ENCODE results near the gene SLC18A2.

SLC18A2 gene

DNA sequence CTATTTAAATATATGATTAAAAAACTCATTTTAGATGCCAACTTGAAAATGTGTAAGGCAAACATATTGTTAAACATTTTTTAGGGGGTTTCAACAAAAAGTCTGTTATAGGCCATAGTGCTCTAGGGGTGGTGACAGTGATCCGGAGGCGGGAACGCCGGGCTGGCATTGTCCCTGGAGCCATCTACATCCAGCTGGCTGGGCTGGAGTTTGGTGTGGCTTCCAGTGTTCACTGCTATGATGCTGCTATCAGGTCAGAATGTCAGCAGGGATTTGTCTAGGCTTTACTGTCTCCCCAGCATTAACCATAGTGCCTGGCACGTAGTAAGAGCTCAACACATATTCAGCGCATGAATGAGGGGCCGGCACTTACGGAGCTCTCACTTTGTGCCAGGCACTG, 1.9 kb upstream of the SLC18A2 start:
- DNase-seq = no peak

DNA sequence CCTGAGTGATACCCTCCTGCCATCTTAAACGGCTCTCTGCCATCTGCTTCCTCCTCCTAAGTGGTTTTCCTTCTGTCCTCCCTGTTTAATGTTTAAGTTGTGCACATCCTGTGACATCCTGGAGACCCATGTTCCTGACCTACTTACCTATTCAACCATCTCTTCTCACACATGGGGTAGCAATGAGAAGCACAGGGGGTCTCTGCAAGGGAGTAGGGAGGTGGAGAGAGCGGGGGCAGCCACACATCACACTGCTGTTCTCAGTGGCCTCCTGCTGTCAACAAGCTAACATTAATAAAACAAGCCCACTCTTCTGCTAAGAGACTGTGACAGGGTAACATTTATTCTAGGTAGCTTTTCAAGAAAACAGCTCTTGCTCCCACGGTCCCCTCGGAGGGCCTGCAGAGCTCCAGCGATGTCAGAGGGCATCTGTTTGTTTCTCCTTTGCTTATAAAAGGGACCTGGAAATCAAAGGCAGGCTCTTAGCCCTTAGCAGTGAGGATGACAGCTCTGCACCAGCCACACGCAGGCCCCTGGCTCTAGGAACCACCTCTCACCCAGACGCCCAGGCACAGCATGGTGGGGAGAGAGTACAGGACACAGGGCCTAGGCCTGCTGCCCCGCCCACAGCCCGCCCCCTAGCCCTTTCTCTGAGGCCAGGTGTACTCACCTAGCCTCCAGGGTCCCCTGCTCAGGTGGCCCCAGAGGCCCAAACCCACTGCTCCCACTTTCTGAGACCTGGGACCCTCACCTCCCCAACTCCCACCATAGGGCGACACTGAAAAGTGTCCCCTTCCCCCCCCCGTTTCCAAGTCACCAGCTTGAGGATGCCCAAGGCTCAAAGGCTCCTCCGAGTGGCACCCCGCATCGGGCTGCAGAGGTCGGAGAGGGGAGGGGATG, 943 bp upstream of the SLC18A2 start:
- DNase-seq = no peak

DNA sequence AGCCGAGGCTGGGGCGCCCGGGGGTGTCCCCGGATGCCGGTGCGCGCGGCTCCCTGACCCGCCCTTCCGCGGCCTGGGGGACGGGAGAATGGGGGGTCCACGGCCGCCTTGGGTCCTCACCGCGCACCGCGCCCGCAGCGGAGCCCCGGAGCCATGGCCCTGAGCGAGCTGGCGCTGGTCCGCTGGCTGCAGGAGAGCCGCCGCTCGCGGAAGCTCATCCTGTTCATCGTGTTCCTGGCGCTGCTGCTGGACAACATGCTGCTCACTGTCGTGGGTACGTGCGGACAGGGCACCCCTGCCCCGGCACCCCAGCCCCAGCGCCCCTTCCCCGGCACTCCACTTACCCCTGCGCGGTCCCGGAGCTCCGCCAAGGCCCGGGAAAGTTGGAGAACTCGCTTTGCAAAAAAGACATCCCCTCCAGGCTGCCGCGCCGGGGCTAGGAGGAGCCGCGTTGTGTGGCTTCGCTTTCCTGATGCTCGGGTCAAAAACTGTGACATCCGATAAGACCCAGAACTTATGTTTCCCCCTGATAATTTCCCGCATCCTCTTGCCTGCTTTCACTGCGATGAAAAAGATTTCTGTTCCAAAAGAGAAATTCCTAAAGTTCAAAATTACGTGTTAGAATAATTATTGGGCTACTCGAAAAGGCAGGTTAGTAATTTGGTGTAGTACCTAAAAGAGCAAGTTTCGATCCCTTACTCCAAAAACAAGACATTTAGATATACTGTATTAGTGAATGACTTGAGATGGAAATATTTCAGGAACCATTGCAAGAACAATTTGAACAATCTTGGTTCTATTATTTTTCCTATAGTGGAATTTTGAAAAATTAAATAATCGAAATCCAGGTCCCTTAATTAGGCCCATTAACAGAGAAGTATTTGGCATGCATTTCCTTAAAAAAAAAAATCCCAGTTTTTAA, 888 bp downstream of the SLC18A2 start:
- no peak for DNase-seq

DNA sequence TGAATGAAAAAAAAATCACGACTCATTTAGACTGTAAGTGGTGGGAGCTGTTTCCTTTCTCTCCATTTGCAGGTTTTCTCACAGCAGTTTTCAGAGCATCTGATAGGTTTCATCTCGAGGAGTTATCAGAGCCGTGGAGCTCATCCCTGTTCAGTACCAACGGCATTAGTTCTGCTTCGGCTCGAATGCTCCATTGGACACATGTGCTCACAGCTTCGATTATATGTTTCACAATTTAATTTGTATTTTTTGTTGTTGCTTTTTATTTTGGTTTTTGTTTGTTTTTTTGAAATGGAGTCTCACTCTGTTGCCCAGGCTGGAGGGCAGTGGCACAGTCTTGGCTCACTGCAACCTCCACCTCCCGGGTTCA, 1.5 kb downstream of the SLC18A2 start:
- no peak for DNase-seq

DNA sequence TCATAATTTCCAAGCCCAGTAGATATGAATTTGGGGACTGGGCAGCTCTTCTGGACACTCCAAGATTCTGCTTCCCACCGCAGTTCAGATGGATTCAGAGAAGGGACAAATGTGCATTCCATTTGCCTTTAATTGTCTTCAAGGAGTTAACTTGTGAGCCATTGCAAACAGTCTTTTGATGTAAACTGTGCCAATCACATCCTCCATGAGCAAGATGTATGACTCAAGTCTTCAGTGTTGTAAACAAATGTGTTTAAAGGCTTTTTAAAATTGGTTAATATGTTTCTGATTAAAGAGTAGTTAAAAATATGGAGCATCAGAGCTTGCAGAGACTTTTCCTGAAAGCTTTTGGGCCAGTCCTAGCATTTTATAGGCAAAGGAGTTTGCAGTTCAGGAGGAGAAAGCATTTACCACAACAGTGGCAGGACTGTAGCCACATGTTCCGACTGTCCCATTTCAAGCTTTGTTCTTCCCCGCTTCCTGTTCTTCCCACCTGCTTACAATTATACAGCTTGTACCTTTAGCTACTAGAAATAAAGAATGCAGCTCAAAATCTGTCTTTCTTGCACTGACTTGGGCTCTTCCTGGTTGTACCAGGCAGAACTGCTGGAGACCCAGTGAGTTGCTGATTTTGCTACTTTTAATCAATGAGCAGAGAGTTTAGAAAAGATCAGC, 6.2 kb downstream of the SLC18A2 start:
- DNase-seq = no peak

DNA sequence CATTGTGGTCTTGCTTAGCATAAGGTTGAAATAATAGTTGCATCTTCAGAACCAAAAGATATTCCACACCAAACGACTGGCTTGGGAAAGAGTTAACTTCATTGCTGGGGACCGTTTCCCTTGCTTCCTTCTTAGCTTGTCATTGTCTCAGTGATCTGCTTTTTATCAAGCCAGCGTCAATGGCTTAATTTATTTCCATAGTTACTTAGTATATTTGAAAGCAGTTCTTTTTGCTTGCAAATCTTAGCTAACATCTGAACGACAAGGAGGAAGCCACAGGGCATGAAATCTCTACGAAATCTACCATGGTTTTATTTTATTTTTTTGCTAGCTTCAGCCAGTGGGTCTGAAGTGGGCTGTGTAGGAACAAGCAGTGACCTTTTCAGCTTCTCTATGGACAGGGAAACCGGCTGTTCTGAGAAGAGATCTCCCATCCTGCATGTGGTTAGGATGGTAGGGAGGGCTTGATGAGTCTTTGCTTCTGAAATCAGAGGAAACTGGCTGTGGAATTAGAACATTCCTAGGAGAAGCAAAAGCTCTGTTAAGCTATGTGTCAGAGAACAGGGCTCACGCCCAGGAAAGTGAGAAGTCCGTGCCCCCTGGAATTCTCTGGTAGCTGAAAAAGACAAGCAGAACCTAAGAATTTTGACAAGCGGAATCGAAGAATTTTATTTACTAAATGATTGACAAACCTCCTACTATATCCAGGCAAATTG, 8.0 kb downstream of the SLC18A2 start:
- no peak for DNase-seq

DNA sequence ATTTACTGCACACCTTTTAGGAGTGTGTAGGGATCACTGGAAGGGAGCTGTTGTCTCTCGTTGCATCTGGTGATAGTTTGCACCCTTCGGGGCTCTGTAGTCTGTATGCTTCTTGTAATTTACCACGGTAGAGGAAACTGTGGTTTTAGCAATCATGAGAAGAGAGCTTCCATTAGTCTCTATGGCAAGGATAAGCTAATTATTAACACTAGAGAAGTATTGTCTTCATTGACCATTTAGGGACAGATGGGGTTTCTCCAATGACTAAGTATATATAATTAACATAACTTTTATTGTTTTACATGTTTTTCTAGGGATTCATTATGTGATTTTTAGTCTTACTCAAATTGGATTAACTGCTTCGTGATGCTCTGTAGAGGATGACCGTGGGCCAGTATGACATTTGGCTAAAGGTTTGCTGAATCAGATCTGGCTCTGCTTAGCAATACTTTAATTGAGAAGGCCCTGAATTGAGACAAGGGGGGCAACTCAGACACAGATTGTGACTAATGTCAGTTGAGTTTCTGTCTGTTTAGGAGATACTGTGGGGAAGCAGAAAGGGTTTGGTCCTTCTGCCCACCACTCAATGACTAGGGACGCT, 8.7 kb downstream of the SLC18A2 start:
- no peak for DNase-seq

DNA sequence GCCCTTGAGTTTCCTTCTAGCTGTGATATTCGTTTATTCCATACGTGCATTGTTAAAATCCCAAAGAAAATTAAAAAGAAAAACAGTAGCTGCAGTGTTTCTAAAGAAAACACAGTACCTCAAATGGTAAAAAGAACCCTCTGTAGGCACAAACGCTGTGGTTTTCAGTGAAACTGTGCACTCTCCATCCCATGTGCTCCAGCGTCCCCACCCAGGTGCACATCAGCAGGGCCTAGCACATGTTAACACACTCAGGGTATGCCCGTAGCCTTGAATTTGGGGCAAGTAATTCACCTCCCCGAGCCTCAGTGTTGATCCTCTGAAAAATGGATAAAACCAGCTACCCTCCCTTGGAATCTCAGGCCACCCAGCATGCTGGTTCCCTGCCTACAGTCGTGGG, 9.5 kb downstream of the SLC18A2 start:
- DNase-seq = no peak

DNA sequence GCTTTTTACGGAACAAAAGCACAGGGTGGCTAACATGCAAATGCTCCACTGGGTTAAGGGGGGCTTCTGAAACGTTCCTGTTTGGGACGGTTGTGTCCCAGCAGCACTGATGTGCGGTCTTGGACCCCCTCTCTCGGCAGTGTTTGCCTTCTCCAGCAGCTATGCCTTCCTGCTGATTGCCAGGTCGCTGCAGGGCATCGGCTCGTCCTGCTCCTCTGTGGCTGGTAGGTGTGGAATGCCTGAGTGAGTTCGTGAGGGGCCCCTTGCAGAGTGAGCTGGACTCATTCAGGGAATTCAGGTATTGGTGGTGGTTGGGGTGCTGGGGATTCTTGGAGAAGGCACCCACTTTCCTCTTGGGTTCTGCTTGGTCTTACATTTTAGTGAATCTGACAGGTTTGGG, 13.0 kb downstream of the SLC18A2 start:
- no peak for DNase-seq

DNA sequence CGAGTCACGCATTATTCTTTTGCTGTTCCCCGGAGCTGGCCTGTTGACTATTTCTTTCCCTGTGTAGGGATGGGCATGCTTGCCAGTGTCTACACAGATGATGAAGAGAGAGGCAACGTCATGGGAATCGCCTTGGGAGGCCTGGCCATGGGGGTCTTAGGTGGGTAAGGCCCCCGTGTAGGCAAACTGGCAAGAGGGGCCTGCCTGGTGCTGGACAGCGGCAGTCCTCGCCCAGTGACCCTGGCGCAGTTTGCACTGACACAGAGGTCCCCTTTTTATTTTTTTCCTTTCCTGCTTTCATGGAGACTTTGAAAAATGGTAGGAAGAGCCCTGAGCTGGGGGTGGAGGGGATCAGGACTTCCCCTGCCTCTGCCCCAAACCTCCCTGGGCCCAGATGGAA, 13.4 kb downstream of the SLC18A2 start:
- no peak for DNase-seq

DNA sequence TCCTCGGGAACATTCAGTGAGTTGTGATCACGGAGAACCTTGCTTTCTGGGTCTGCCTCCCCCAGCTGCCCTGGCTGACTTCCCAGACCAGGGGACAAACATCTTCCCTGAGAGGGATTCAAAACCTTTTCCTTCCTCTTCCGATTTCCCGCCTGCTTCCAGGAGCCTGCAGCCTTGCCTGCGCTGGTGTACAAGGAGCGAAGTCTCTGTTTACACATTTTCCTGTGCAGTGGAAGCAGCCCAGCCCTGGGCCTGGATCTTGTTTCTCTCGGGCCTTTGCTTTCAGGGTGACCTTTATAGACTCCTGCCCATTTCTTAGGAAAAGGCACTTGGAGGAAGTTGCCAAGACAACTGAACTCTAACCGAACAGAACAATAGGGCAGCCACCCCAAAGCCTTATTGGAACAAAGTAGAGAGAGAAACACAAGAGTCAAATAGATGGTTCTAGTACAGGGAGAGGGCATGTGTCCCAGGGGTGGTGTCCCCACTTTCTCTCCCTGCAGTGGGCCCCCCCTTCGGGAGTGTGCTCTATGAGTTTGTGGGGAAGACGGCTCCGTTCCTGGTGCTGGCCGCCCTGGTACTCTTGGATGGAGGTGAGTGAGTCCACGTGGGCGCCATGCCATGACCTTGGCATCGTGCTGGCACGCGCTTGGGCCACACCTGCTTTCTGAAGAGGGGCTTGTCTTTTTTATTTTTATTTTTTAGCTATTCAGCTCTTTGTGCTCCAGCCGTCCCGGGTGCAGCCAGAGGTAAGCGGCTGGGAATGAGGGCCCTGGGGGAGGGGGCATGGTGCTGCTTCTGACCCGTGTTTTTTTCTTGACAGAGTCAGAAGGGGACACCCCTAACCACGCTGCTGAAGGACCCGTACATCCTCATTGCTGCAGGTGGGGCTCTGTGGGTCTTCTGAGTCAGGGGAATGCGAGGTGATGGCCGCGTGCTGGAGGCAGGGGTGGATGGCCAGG, 14.1 kb downstream of the SLC18A2 start:
- DNase-seq = no peak

DNA sequence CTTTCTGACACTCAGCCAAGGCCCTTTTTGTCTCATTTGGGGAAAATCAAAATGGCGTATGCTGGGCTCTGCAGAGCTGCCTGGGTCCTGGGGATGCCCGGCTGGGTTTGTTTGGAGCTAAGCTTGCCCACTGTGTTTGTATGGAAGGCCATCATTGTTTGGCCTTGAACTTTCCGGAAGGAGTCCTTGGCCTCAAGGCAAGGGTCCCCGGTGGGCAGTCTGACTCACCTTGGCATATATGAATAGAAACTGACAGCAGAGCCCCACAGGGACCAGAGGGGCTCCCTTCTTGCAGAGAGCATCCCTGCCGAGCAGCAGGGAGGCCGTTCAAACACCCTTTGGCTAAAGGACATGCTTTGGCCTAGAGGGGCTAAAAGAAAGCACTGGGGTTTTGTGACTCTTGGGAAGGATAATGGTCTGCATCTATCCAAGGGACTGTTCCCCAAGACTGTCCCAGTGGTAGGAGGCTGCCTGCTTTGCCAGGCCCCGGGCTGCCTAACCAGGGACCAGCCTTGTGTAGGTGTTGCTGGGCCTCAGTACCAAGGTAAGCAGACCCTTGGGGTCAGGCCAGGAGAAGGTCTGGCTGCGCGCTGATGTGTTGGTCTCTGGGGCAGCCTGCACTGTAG, 15.0 kb downstream of the SLC18A2 start:
- DNase-seq = no peak

DNA sequence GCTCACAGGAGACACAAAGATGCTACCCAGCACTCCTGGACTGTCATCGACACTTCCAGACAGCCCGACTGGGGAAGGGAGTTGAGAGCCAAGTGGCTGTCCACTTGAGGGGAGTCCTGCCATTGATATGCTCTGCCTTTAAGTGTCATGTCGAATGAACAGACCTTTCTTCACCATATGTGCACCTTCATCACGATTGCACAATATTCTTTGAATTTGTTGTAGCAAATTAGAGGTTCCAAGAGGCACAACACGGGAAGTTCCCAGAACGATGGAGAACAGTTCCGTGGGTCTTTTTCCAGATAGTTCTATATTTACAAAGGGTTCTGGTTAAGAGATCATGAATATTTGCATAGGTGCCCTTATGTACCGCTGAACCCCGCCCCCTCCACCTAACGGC, 16.0 kb downstream of the SLC18A2 start:
- DNase-seq = no peak

DNA sequence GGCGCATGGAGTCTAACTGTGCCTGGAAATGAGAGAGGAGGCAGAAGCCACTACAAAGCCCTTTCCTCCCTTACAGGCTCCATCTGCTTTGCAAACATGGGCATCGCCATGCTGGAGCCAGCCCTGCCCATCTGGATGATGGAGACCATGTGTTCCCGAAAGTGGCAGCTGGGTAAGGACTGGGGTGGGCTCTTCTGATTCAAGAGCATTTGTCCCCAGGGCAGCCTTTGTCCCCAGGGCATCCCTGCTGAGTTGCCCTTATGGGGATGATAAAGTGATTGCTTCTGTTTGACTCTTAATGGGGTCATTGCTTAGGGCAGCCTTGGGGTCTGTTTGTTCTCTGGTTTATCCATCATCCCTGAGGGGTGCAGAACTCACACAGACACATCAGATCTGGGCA, 16.8 kb downstream of the SLC18A2 start:
- no peak for DNase-seq

DNA sequence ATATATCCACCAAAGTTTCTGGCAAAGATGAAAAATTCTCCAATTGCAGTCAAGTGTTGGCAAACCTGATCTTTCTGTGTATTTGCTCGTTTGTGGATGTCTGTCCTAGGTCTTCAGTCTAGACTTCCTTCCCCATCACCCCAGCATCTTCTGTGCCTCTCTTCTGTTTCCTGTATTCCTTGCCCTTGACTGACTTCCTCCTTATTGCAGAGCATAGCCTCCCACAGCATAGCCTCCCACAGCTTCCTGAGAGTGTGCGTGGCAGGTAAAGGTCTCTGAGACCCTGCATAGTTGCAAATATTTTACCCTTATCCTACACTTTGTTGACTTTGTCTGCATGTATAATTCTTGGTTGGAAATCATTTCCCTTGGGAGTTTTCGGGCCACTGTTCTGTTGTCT, 18.4 kb downstream of the SLC18A2 start:
- DNase-seq = no peak

DNA sequence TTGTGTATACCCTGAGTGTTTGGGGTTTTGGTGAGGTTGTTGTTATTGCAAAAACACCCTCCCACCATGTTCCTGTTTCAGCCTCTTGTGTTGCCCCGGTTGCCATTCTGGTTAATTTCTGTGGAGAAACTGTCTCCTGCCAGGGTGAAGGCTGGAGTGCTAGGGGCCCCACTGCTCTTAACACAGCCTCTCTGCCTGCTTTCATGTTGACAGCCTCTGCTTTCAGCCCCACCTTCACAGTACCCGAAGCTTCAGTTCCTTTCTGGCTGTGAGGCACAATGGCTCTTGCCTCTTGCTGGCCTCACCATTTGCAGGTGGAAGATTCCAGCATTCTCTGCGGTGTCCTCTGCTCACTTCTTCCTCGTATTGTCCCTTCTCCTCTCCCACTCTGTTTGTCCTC, 19.2 kb downstream of the SLC18A2 start:
- no peak for DNase-seq

DNA sequence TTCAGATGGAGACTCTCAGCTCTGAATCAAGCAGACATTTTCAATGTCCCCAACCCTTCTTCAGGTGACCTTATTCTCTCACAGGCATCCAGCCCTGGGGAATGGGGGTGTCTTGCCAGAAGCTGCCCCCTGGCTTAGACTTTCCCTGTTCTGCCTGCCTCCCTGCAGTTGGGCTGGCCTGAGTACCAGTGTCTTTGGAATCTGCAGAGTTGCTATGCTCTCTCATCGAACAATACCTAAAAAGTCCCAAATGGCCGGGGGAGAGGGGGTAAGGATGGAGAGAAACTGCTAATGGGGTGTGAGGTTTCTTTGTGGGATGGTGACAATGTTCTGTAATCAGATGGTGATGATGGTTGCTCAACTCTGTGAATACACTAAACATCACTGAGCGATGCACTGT, 20.6 kb downstream of the SLC18A2 start:
- no peak for DNase-seq

DNA sequence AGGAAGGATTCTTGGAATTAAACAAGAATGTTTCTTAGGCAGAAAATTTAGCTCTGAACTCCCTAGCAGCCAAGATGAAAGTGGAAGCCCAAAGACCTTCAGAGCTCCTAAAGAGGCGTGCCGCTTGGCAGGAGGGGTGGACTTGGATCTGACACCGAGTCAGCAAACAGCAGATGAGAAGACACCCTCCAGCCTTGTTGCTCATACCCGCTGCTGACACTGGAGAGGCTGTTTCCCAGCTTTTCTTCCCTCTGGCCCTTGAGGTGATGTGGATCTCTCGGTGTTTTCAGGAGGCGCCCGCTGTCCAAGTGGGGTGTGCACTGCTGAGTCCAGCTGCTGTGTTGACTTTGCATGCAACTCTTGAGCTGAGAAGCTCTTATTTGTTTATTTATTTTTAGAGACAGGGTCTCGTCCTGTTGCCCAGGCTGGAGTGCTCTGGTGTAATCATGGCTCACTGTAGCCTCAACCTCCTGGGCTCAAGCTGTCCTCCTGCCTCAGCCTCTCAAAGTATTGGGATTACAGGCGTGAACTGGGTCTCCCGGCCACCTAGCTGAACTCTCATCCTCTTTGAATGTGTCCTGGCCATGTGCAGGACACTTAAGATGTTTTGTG, 21.5 kb downstream of the SLC18A2 start:
- no peak for DNase-seq

DNA sequence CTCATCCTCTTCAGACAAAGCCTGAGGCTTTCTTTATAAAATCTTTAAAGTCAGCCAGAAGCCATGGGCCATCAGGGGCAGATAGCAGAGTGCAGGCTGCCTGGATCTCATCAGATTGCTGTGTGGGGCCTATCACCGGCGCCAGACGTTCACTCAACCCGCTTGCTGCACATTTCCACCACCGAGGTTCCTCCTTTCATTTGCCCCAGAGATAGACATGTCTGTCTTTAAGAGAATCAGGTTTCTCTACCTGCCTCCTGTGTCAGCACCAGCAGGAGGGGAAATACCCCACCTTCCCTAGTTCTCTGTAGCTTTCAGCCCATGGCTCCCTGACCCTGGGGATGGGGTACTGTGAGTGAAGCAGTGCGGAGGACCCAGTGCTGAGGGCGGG, 22.0 kb downstream of the SLC18A2 start:
- DNase-seq = no peak

DNA sequence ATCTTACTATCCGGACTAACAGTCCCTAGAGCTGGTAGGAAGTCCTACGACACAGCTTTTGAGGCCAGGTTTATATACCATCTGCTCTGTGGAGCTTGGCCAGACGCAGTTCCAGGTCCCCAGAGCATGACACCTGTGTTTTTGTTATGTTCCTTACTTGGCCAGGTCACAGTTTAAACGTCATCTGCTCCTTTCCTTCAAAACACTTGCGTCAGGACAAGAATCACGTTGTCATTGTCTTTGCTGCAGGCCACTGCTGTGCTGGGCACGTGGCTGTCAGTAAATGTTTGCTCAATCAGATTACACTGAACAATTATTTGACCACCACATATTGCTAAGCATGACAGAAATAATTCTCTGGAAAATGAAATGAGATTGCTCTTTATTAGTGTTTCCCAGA, 23.9 kb downstream of the SLC18A2 start:
- no peak for DNase-seq

All from SW 1271 (cell line).